HepG2 (cell line): Measurements from ENCODE around the gene GALNT16. TPM values are rescaled to one million over a fixed set of nuclear protein-coding genes. Genes with fewer than 3 reads are reported as not detected.

Experiments
- ATAC-seq: fragments of 200-7000 bp; cut with Tn5 transposase; 3 replicates; pipeline ENCODE4 v1.9.1; 2020; ENCODE audit warnings: mild to moderate bottlenecking, moderate library complexity
- BruUV-seq: library from RNA; stranded (reverse); fragments of 400-500 nt; replicated peaks from 2 replicates; lab custom pipeline; 2021; lab: Mats Ljungman, UMichigan
- CTCF ChIA-PET: fragments of 300-600 bp; formaldehyde crosslinking; extraction: SDS; loops from one replicate; lab custom pipeline; 2021; ENCODE audit warnings: low total read pairs, inconsistent platforms, low intra/inter-chr PET ratio; lab: Yijun Ruan, JAX
- POLR2A ChIA-PET: fragments of 350-600 bp; sonication (Branson Sonifier 250); formaldehyde crosslinking; loops from one replicate; lab custom pipeline; 2020; ENCODE audit warnings: antibody characterized with exemption, inconsistent platforms; lab: Yijun Ruan, JAX
- DNase-seq: peaks from one replicate; pipeline ENCODE4 v3.0.0-alpha.2; 2015; ENCODE audit warnings: low spot score
- FAIRE-seq: peaks from 3 replicates; lab custom pipeline; 2011; peaks lifted over from hg19 to GRCh38; lab: Jason Lieb, UNC
- H2AFZ ChIP-seq: one replicate; pipeline ENCODE4 v1.6.1; 2011; ENCODE audit warnings: low read length, inconsistent platforms
- H3K27ac ChIP-seq: fragments of 300-600 bp; 3 replicates; pipeline ENCODE4 v1.8.0; 2011; ENCODE audit warnings: mixed run types, mild to moderate bottlenecking, mixed read lengths, low read length, inconsistent platforms; ENCODE audit not compliant: insufficient read depth; ENCODE audit errors: extremely low read length
- H3K27me3 ChIP-seq, 2 experiments: fragments of 200-600 bp in 1 of 2; 2 replicates in 1 of 2; 3 replicates in 1 of 2; pipeline versions ENCODE4 v1.6.0 to v1.8.0; 2011; ENCODE audit warnings: low read length in 2 of 2, mild to moderate bottlenecking in 2 of 2, moderate library complexity in 2 of 2, inconsistent platforms in 1 of 2; ENCODE audit not compliant: insufficient read depth in 2 of 2, control insufficient read depth in 1 of 2
- H3K36me3 ChIP-seq, 2 experiments: fragments of 200-600 bp in 1 of 2; replicated peaks in 1 of 2; 2 replicates in 1 of 2; 3 replicates in 1 of 2; pipeline versions ENCODE4 v1.5.1 to v1.8.0; 2011; ENCODE audit warnings: low read length in 2 of 2, inconsistent platforms in 1 of 2; ENCODE audit not compliant: insufficient read depth in 2 of 2, control insufficient read depth in 1 of 2
- H3K4me1 ChIP-seq: 2 replicates; pipeline ENCODE4 v1.5.1; 2012; ENCODE audit warnings: low read length, inconsistent platforms; ENCODE audit not compliant: insufficient read depth
- H3K4me2 ChIP-seq: 2 replicates; pipeline ENCODE4 v1.6.0; 2011; ENCODE audit warnings: low read depth, low read length, inconsistent platforms
- H3K4me3 ChIP-seq, 3 experiments: fragments of 200-600 bp in 1 of 3; sonication (generic), shearing (Covaris generic) in 1 of 3; replicated peaks in 1 of 3; 2 replicates each; pipeline ENCODE4 v1.5.1; 2011 to 2016; ENCODE audit warnings: low read length in 3 of 3, inconsistent platforms in 2 of 3, low read depth in 2 of 3, mild to moderate bottlenecking in 2 of 3, control low read depth in 1 of 3, mixed read lengths in 1 of 3; ENCODE audit not compliant: insufficient read depth in 1 of 3
- H3K79me2 ChIP-seq: one replicate; pipeline ENCODE4 v1.6.1; 2011; ENCODE audit warnings: low read length, inconsistent platforms; ENCODE audit not compliant: insufficient read depth
- H3K9ac ChIP-seq: 2 replicates; pipeline ENCODE4 v1.6.0; 2011; ENCODE audit warnings: mild to moderate bottlenecking, low read depth, low read length, inconsistent platforms; ENCODE audit not compliant: insufficient read depth
- H3K9me3 ChIP-seq: 2 replicates; pipeline ENCODE4 v1.5.1; 2012; ENCODE audit warnings: mild to moderate bottlenecking, low read length
- H4K20me1 ChIP-seq: 2 replicates; pipeline ENCODE4 v1.6.0; 2011; ENCODE audit warnings: inconsistent platforms, mild to moderate bottlenecking, low read length, moderate library complexity; ENCODE audit not compliant: insufficient read depth
- BCL6 ChIP-seq: IDR thresholded peaks from 2 replicates; pipeline ENCODE4 v1.6.1; 2016; ENCODE audit warnings: missing genetic modification reagents, missing compliant biosample characterization
- EP300 ChIP-seq, 3 experiments: sonication (generic) in 1 of 3; formaldehyde crosslinking in 1 of 3; IDR thresholded peaks; 2 replicates each; pipeline versions ENCODE4 v1.5.1 to v1.6.1; 2011 to 2020; ENCODE audit warnings: low read depth in 2 of 3, low read length in 2 of 3, borderline replicate concordance in 1 of 3, improper control_type of control experiment in 1 of 3, mild to moderate bottlenecking in 1 of 3, missing genetic modification reagents in 1 of 3, moderate library complexity in 1 of 3
- FOXA1 ChIP-seq, 2 experiments: fragments of 450-650 bp in 1 of 2; sonication (generic) in 1 of 2; formaldehyde crosslinking in 1 of 2; IDR thresholded peaks; 2 replicates each; pipeline versions ENCODE4 v1.4.0 to v1.6.1; 2016 to 2020; ENCODE audit warnings: missing genetic modification reagents in 1 of 2
- GLI4 ChIP-seq: sonication (generic); formaldehyde crosslinking; IDR thresholded peaks from 2 replicates; pipeline ENCODE4 v1.5.1; 2020; ENCODE audit warnings: missing genetic modification reagents, mild to moderate bottlenecking, moderate library complexity, borderline replicate concordance
- HBP1 ChIP-seq: IDR thresholded peaks from 2 replicates; pipeline ENCODE4 v1.6.1; 2016; ENCODE audit warnings: low read depth, control low read depth
- NCOR1 ChIP-seq: fragments of 200-600 bp; sonication (generic); IDR thresholded peaks from 2 replicates; pipeline ENCODE4 v1.7.0; 2017; ENCODE audit warnings: antibody characterized with exemption, low read length, borderline replicate concordance
- NR3C1 ChIP-seq: sonication (generic); formaldehyde crosslinking; IDR thresholded peaks from 2 replicates; pipeline ENCODE4 v1.4.0; 2020; ENCODE audit warnings: missing genetic modification reagents
- PLSCR1 ChIP-seq: sonication (generic); formaldehyde crosslinking; IDR thresholded peaks from 2 replicates; pipeline ENCODE4 v1.5.0; 2020; ENCODE audit warnings: missing genetic modification reagents, mild to moderate bottlenecking, borderline replicate concordance
- ZFP37 ChIP-seq: sonication (generic); formaldehyde crosslinking; IDR thresholded peaks from 2 replicates; pipeline ENCODE4 v1.4.0; 2020; ENCODE audit warnings: missing genetic modification reagents, borderline replicate concordance
- ZFP82 ChIP-seq: sonication (generic); formaldehyde crosslinking; IDR thresholded peaks from 2 replicates; pipeline ENCODE4 v1.5.1; 2020; ENCODE audit warnings: mild to moderate bottlenecking, missing genetic modification reagents, borderline replicate concordance
- ZFP90 ChIP-seq: sonication (generic); formaldehyde crosslinking; IDR thresholded peaks from 2 replicates; pipeline ENCODE4 v1.8.0; 2022; ENCODE audit warnings: missing genetic modification reagents, mild to moderate bottlenecking, inconsistent platforms, borderline replicate concordance
- ZIK1 ChIP-seq: sonication (generic); formaldehyde crosslinking; IDR thresholded peaks from 2 replicates; pipeline ENCODE4 v1.5.0; 2020; ENCODE audit warnings: mild to moderate bottlenecking, low read depth, missing genetic modification reagents, borderline replicate concordance
- ZNF160 ChIP-seq: sonication (generic); formaldehyde crosslinking; IDR thresholded peaks from 2 replicates; pipeline ENCODE4 v1.8.0; 2022; ENCODE audit warnings: mild to moderate bottlenecking, inconsistent platforms, missing genetic modification reagents
- ZNF619 ChIP-seq: sonication (generic); formaldehyde crosslinking; IDR thresholded peaks from 2 replicates; pipeline ENCODE4 v1.4.0; 2020; ENCODE audit warnings: mild to moderate bottlenecking, missing genetic modification reagents
- ZNF652 ChIP-seq: IDR thresholded peaks from 2 replicates; pipeline ENCODE4 v1.6.1; 2016; ENCODE audit warnings: low read depth, borderline replicate concordance
- ZNF772 ChIP-seq: sonication (generic); formaldehyde crosslinking; IDR thresholded peaks from 2 replicates; pipeline ENCODE4 v1.5.0; 2020; ENCODE audit warnings: mild to moderate bottlenecking, missing genetic modification reagents
- ZNF792 ChIP-seq: IDR thresholded peaks from 2 replicates; pipeline ENCODE4 v1.6.1; 2016
- ZSCAN21 ChIP-seq: sonication (generic); formaldehyde crosslinking; IDR thresholded peaks from 2 replicates; pipeline ENCODE4 v1.8.0; 2022; ENCODE audit warnings: mild to moderate bottlenecking, missing genetic modification reagents, moderate library complexity, borderline replicate concordance
- WGBS: methylation state at CpG from one replicate; pipeline ENCODE4 v1.1.6; 2017; ENCODE audit warnings: low lambda C conversion rate; 5-methylcytosine and 5-hydroxymethylcytosine counted together
- in situ Hi-C: cut with HindIII; loops from 2 replicates; pipeline ENCODE4 v1.10.0; 2017; ENCODE audit warnings: low pct_unique_long_range_greater_than_20kb; ENCODE audit not compliant: extremely low pct_ligation_motif_present
- intact Hi-C: fragments of 100-400 bp; cut with micrococcal nuclease; formaldehyde crosslinking; loops from one replicate; pipeline ENCODE4 v1.10.0; 2022; ENCODE audit not compliant: unreplicated experiment
- polyA plus RNA-seq, 8 experiments: library from polyadenylated mRNA; depleted of rRNA in 3 of 8; stranded (reverse) in 7 of 8; unstranded in 1 of 8; fragments of >200 nt; fragmentation: Illumina TruSeq in 4 of 8; extraction: Trizol in 4 of 8; gene quantifications; 2 replicates each; pipeline versions ENCODE4 v1.2.1 to v1.2.3, GENCODE V29; 2011 to 2016; ENCODE audit warnings: low read depth in 4 of 8, missing spikeins in 1 of 8, mixed read lengths in 1 of 8; ENCODE audit not compliant: insufficient read depth in 1 of 8
- total RNA-seq, 5 experiments: library from RNA; depleted of rRNA; stranded (reverse); fragments of >200 nt; fragmentation: Illumina TruSeq; extraction: Trizol; gene quantifications; 2 replicates each; pipeline ENCODE4 v1.2.3, GENCODE V29; 2016; ENCODE audit warnings: low read depth in 1 of 5

The GALNT16 gene
- total and polyA plus RNA-seq, 2 of the 13 experiments (the other 11 are each of a cell fraction or from before 2014, with no cell fraction given), result 0.54 to 0.82 TPM

GRCh38 chr14:69342928-69343525, 83.1 kb downstream of the GALNT16 start:
- no peak for ATAC-seq
- Histone ChIP-seq H4K20me1 (no peaks in the 10 kb centered on the region), H3K4me3 (no peak overlapping the region), H3K9ac (no peak overlapping the region), H3K27ac (no peak overlapping the region), H3K4me2 (no peak overlapping the region), H3K27me3 (peaks cover 0 to 27% of the 10 kb centered on the region in 2 experiments; a peak in 4 of 5 replicates), H3K36me3 (no peaks in the 10 kb centered on the region), H3K4me1 (no peaks in the 10 kb centered on the region), H2AFZ (no peak overlapping the region), H3K9me3 (no peaks in the 10 kb centered on the region), H3K79me2 (no peaks in the 10 kb centered on the region)
- intact Hi-C loops (no loop called here), in situ Hi-C loops (no loop called here)
- FAIRE-seq, result no peak
- no TSS peak for BruUV-seq
- ChIA-PET POLR2A (no interaction called here), CTCF (no interaction called here)
- no peak for DNase-seq
- 57% methylated on average over 8 of the region's 8 CpGs for WGBS
- no peak for TF ChIP-seq ZSCAN21
- TF ChIP-seq EP300 (IDR thresholded peaks at IDR 0.05; ENCODE audit: low read depth in 2 of 2, low read length in 2 of 2), result no peak
- no peak for TF ChIP-seq EP300 (CRISPR knock-in tag; IDR thresholded peaks at IDR 0.05; ENCODE audit: borderline replicate concordance)
- TF ChIP-seq GLI4, result no peak
- no peak for TF ChIP-seq ZFP37 (CRISPR knock-in tag)
- TF ChIP-seq ZNF792 (CRISPR knock-in tag), result no peak
- no peak for TF ChIP-seq NCOR1
- TF ChIP-seq FOXA1 (IDR thresholded peaks at IDR 0.05), result no peak
- TF ChIP-seq FOXA1 (CRISPR knock-in tag; IDR thresholded peaks at IDR 0.05), result no peak
- TF ChIP-seq ZFP90 (CRISPR knock-in tag), result no peak

GRCh38 chr14:69344171-69344570, 84.2 kb downstream of the GALNT16 start:
- ChIA-PET CTCF (no interaction called here), POLR2A (no interaction called here)
- Histone ChIP-seq H3K36me3 (no peaks in the 10 kb centered on the region), H3K4me2 (no peak overlapping the region), H3K4me3 (no peak overlapping the region), H3K27ac (no peak overlapping the region), H3K4me1 (no peaks in the 10 kb centered on the region), H3K9ac (no peak overlapping the region), H3K79me2 (no peaks in the 10 kb centered on the region), H4K20me1 (no peaks in the 10 kb centered on the region), H3K9me3 (no peaks in the 10 kb centered on the region), H3K27me3 (peaks cover 0 to 20% of the 10 kb centered on the region in 2 experiments; a peak in 4 of 5 replicates), H2AFZ (no peak overlapping the region)
- ATAC-seq (no peak), DNase-seq (no peak), FAIRE-seq (no peak)
- intact Hi-C loops (no loop called here), in situ Hi-C loops (no loop called here)
- WGBS, result 0% methylated on average over 1 of the region's 3 CpGs
- BruUV-seq, result no TSS peak
- no peak for TF ChIP-seq ZNF619 (CRISPR knock-in tag)
- TF ChIP-seq ZFP82 (CRISPR knock-in tag), result no peak
- no peak for TF ChIP-seq ZNF160 (CRISPR knock-in tag)
- TF ChIP-seq BCL6, result no peak
- TF ChIP-seq ZNF772 (CRISPR knock-in tag), result no peak
- TF ChIP-seq HBP1 (CRISPR knock-in tag), result no peak
- TF ChIP-seq NR3C1 (CRISPR knock-in tag), result no peak
- no peak for TF ChIP-seq ZNF652
- TF ChIP-seq PLSCR1 (CRISPR knock-in tag), result no peak
- TF ChIP-seq ZIK1 (CRISPR knock-in tag), result no peak
